Subcutaneous adipose tissue (tissue), 4 donors: ENCODE measurements around the gene GRB2. TPM values are rescaled to one million over a fixed set of nuclear protein-coding genes. Genes with fewer than 3 reads are reported as not detected.

Experiments
- total RNA-seq, 4 donors: library from RNA; depleted of rRNA; stranded (reverse); fragments of >200 nt; gene quantifications; one replicate each; pipeline ENCODE4 v1.1.0, GENCODE V29; 2016
- TF ChIP-seq, protein P1 (sequence below): fragments of 450-650 bp; IDR thresholded peaks from one replicate; pipeline ENCODE4 v1.5.1; 2016; ENCODE audit warnings: low read depth, mild to moderate bottlenecking, control low read depth, antibody characterized with exemption, moderate library complexity

The GRB2 gene
- total RNA-seq, 4 donors from 2014 or later, result 69.3 to 133 (median 114) TPM

DNA sequence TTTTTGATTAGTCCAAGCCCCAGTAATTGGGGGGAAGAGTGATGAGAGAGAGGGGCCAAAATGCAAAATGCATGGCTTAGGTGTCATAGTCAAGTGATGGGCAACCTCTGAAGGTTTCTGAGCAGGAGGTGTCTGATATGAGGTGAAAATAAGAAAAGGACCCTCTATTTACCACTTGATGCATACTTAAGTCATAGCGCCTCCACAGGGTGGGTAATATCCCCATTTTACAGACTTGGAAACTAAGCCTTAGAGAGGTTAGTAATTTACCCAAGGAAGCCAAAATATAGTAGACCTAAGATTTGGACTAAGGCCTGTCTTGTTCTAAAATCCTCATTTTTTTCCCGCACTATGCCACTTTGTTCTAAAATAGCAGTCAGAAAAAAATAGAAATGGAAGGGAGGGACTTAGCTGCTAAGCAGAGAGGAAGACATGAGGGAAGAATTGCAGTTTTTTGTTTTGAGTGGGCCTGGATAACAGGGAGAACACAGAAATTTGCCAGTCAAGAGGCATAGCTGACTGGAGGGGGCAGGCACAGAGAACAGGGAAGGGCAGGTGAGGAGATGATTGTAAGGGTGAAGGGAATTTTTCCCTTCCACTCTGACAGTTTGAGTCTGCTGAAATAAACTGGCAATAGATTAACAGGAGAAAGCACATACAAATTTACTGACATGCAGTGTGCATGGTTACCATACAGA is 2.3 kb upstream of the GRB2 start:
- TF ChIP-seq, protein P1, sequence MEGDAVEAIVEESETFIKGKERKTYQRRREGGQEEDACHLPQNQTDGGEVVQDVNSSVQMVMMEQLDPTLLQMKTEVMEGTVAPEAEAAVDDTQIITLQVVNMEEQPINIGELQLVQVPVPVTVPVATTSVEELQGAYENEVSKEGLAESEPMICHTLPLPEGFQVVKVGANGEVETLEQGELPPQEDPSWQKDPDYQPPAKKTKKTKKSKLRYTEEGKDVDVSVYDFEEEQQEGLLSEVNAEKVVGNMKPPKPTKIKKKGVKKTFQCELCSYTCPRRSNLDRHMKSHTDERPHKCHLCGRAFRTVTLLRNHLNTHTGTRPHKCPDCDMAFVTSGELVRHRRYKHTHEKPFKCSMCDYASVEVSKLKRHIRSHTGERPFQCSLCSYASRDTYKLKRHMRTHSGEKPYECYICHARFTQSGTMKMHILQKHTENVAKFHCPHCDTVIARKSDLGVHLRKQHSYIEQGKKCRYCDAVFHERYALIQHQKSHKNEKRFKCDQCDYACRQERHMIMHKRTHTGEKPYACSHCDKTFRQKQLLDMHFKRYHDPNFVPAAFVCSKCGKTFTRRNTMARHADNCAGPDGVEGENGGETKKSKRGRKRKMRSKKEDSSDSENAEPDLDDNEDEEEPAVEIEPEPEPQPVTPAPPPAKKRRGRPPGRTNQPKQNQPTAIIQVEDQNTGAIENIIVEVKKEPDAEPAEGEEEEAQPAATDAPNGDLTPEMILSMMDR, result no peak

DNA sequence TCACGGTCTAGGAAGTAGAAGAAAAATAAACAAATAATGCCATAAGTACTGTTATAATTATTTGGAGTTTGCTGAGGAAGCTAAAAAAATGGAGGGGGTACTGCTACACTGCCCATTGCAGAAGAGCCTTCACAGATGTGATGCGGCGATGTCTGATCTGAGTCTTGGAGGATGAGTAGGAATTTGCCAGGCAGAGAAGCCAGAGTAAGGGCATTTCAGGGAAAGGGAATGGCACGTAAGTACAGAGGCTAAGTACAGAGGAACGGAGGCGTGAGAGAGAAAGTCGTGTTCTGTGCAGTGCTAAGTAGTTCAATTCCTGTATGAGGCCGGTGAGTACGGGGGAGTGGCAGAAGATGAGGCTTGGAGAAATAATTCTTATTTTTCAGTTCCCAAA is 741 bp upstream of the GRB2 start:
- TF ChIP-seq, protein P1, result no peak

DNA sequence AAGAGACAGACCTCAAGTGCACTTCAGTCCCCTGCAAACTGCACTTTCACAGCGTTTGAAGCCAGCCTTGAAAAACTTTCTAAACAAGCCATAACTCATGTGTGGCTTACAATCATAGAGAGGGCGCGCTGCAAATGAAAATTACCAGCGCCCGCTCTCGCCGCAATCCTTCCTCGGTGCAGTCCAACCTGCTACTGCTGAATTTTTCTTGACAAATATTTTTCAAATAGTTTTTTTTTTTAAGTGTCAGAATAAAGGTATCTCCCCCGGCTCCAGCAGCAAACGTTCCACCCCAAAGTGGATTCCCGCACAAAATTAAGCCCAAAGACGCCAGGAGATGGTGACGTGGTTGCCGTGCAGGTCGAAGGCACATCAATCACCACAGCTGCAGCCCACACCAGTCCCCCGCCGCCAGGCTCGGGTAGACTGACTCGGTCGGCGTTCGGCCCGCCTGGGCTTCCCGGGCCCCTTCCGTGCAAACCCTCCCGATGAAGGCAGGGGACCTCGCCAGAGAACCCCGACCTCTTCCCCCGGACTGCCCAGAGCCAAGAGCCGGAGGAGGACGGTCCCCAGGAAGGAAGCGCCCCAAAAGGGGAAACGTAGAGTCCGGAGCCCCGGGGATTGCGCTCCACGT is 630 bp downstream of the GRB2 start:
- TF ChIP-seq, protein P1, result no peak

DNA sequence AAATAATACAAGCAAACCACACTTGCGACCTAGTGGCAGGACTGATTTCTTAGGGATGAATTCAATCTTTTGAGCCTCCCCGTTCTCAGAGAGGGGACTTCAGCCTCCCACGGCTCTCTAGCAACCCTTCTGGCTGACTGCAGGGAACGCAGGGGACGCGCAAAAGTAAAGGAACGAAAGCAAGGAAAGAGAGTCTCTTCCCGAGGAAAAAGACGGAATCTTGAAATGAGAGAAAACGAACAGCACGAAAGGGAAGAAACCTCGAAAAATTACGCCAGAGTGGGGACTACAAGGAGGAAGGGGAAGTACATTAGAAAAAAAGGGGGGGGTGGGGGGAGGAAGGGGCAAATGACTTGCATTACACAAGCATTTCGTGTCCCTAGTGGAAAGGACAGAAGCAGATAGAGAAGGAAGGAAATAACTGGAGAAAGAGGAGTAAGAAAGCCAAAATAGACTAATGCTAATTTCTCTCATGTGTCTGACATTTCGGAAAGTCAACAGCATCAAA is 1.2 kb downstream of the GRB2 start:
- TF ChIP-seq, protein P1, result no peak

DNA sequence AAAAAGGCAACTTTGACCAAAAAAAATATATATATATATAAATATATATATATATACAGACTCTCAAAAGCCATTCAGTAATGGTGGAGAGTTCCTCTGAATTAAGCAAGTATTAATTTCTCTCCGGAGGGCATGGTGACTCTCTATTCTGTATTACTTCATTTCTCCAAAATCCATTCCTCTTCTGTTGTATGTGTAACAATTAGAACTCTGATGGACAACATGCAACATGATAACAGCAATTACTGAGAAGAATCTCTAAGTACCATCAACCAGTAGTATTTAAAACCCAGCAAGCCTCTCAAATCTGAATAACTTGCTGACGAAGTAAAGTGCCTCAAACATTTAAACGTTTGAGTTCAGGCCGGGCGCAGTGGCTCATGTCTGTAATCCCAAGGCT is 2.3 kb downstream of the GRB2 start:
- TF ChIP-seq, protein P1, result no peak

DNA sequence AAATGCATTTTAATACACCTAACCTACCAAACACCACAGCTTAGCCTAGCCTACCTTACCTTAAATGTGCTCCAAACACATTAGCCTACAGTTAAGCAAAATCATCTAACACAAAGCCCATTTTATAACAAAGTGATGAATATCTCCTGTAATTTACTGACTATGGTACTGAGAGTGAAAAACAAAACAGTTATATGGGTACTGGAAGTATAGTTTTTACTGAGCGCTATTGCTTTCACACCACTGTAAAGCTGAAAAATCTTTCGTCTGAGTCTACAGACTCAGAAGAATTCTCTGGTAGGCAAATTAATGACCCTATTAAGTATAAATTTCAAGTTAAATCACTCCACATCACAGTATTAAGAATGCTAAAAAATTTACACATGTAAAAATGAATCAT is 3.5 kb downstream of the GRB2 start:
- TF ChIP-seq, protein P1, result no peak

DNA sequence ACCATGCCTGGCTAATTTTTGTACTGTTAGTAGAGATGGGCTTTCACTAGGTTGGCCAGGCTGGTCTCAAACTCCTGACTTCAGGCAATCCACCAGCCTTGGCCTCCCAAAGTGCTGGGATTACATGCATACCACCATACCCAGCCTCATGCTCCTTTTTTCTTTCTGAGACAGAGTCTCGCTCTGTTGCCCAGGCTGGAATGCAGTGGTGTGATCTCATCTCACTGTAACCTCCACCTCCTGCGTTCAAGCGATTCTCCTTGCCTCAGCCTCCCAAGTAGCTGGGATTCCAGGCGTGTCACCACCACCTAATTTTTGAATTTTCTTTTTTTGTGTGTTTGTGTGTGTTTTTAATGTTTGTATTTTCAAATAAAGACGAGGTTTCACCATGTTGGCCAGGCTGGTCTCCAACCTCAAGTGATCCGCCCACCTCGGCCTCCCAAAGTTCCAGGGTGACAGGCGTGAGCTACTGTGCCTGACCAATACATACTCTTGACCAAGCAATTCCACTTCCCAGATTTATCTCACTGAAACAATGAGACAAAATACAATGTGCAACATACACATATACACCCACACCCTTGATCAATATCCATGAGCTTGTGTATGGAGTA is 5.0 kb downstream of the GRB2 start:
- TF ChIP-seq, protein P1, result no peak
